ENCODE measurements around the gene ACER3.

DNA sequence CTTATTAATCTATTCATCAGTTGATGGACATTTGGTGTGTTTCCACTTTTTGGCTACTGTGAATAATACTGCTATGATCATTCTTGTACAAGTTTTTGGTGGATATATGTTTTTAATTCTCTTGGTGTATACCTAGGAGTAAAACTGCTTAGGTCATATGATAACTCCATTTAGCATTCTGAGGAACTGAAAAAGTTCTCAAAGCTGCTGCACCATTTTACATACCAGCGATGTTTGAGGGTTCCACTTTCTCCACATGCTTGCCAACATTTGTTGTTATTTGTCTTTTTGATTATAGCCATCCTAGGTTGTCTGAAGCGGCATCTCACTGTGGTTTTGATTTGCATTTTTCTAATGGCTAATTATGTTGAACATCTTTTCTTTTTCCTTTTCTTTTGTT is 4.1 kb upstream of the ACER3 start:
- TF ChIP-seq POLR2AphosphoS5 (IDR thresholded peaks at IDR 0.05; ENCODE audit: insufficient read depth in 1 of 2, low read depth in 1 of 2), result no peak
- TF ChIP-seq, protein P1, sequence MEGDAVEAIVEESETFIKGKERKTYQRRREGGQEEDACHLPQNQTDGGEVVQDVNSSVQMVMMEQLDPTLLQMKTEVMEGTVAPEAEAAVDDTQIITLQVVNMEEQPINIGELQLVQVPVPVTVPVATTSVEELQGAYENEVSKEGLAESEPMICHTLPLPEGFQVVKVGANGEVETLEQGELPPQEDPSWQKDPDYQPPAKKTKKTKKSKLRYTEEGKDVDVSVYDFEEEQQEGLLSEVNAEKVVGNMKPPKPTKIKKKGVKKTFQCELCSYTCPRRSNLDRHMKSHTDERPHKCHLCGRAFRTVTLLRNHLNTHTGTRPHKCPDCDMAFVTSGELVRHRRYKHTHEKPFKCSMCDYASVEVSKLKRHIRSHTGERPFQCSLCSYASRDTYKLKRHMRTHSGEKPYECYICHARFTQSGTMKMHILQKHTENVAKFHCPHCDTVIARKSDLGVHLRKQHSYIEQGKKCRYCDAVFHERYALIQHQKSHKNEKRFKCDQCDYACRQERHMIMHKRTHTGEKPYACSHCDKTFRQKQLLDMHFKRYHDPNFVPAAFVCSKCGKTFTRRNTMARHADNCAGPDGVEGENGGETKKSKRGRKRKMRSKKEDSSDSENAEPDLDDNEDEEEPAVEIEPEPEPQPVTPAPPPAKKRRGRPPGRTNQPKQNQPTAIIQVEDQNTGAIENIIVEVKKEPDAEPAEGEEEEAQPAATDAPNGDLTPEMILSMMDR (IDR thresholded peaks at IDR 0.05), result no peak
